OCI-LY3 (cell line): ENCODE measurements around the gene EMILIN2.
"Not testable (repeated sequence)": the region's sequence is repeated elsewhere in the genome, so short reads cannot be mapped to it uniquely, and the experiment has no call there.

ENCODE experiments used
- H2AFZ ChIP-seq: fragments of 200-600, 300-600 bp; shearing (Covaris generic); 2 replicates; pipeline ENCODE4 v1.6.0; 2014; ENCODE audit warnings: antibody characterized with exemption, low read depth, low read length
- H3K27ac ChIP-seq: fragments of 200-600, 300-600 bp; sonication (generic); 2 replicates; pipeline ENCODE4 v1.5.1; 2014; ENCODE audit warnings: mild to moderate bottlenecking, low read length, moderate library complexity, mixed read lengths
- H3K27me3 ChIP-seq: fragments of 200-600, 300-600 bp; sonication (generic); 2 replicates; pipeline ENCODE4 v1.6.1; 2014; ENCODE audit warnings: low read depth, low read length, mixed read lengths
- H3K36me3 ChIP-seq: fragments of 200-600, 300-600 bp; sonication (generic); replicated peaks from 2 replicates; pipeline ENCODE3; 2014; ENCODE audit warnings: low read depth, low read length, mixed read lengths
- H3K4me1 ChIP-seq: fragments of 300-600, 200-600 bp; sonication (generic); 2 replicates; pipeline ENCODE4 v1.6.1; 2014; ENCODE audit warnings: low read length, mixed read lengths
- H3K4me2 ChIP-seq: fragments of 200-600, 300-600 bp; sonication (generic); 2 replicates; pipeline ENCODE4 v1.6.1; 2014; ENCODE audit warnings: low read length, mixed read lengths
- H3K4me3 ChIP-seq: fragments of 300-600, 200-600 bp; sonication (generic); 2 replicates; pipeline ENCODE4 v1.5.1; 2014; ENCODE audit warnings: antibody characterized with exemption, mild to moderate bottlenecking, low read length, moderate library complexity
- H3K79me2 ChIP-seq: fragments of 300-600, 200-600 bp; shearing (Covaris generic); 2 replicates; pipeline ENCODE4 v1.6.1; 2014; ENCODE audit warnings: mild to moderate bottlenecking, low read length, mixed read lengths
- H3K9ac ChIP-seq: fragments of 300-600, 200-600 bp; shearing (Covaris generic); 2 replicates; pipeline ENCODE4 v1.6.0; 2014; ENCODE audit warnings: mild to moderate bottlenecking, low read length, moderate library complexity
- H3K9me3 ChIP-seq: fragments of 200-600, 300-600 bp; shearing (Covaris generic); 2 replicates; pipeline ENCODE4 v1.6.1; 2014; ENCODE audit warnings: low read length, mixed read lengths; ENCODE audit not compliant: insufficient read depth
- H4K20me1 ChIP-seq: fragments of 200-600, 300-600 bp; sonication (generic); 2 replicates; pipeline ENCODE4 v1.6.1; 2016; ENCODE audit warnings: low read length, mixed read lengths; ENCODE audit not compliant: insufficient read depth
- CTCF ChIP-seq: fragments of 200-600, 300-600 bp; sonication (generic); IDR thresholded peaks from 2 replicates; pipeline ENCODE4 v1.5.1; 2014; ENCODE audit warnings: antibody characterized with exemption, low read length, low read depth
- EZH2phosphoT487 ChIP-seq: fragments of 200-600 bp; shearing (Covaris generic); IDR thresholded peaks from 2 replicates; pipeline ENCODE4 v1.6.1; 2018; ENCODE audit warnings: antibody characterized with exemption, mixed run types, low read depth

Gene EMILIN2

DNA sequence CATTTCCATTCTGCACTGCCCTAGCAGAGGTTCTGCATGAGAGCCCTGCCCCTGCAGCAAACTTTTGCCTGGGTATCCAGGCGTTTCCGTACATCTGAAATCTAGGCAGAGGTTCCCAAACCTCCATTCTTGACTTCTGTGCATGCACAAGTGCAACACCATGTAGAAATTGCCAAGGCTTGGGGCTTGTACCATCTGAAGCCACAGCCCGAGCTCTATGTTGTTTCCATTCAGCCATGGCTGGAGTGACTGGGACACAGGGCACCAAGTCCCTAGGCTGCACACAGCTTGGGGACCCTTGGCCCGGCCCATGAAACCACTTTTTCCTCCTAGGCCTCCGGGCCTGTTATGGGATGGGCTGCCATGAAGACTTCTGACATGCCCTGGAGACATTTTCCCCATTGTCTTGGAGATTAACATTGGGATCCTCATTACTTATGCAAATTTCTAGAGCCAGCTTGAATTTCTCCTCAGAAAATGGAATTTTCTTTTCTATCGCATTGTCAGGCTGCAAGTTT lies 37.1 kb upstream of the EMILIN2 start:
- not testable (repeated sequence) for H3K27ac ChIP-seq, H3K4me3 ChIP-seq, H2AFZ ChIP-seq, H3K9me3 ChIP-seq, H3K4me1 ChIP-seq, H3K27me3 ChIP-seq, H4K20me1 ChIP-seq, H3K4me2 ChIP-seq, H3K79me2 ChIP-seq, H3K9ac ChIP-seq
- H3K36me3 ChIP-seq = peaks cover 19% of the 10 kb centered on the region

DNA sequence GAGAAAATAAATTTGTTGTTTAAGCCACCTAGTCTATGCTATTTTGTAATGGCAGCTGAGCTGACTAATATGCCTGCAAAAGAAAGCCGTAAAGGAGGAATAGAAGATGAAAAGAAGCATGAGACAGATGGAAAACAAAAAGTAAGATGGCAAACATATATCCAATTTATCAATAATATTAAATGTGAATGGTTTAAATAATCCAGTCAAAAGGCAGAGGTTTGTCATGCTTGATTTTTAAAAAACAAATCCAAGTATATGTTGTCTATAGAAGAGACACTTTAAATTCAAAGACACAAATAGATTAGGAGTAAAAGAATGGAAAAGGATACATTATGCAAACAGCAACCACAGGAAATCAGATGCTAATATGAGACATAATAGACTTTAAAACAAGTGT lies 35.4 kb upstream of the EMILIN2 start:
- H2AFZ ChIP-seq = no peak overlapping the region
- no peaks in the 10 kb centered on the region for H3K79me2 ChIP-seq
- peaks cover 4% of the 10 kb centered on the region for H3K36me3 ChIP-seq
- no peaks in the 10 kb centered on the region for H3K9me3 ChIP-seq
- H3K27me3 ChIP-seq = no peaks in the 10 kb centered on the region
- no peak overlapping the region for H3K9ac ChIP-seq
- no peak overlapping the region for H3K4me3 ChIP-seq
- H3K27ac ChIP-seq = no peak overlapping the region
- H3K4me2 ChIP-seq = no peak overlapping the region
- no peaks in the 10 kb centered on the region for H3K4me1 ChIP-seq
- H4K20me1 ChIP-seq = no peaks in the 10 kb centered on the region
- TF ChIP-seq CTCF = no peak
- TF ChIP-seq EZH2phosphoT487 = no peak

DNA sequence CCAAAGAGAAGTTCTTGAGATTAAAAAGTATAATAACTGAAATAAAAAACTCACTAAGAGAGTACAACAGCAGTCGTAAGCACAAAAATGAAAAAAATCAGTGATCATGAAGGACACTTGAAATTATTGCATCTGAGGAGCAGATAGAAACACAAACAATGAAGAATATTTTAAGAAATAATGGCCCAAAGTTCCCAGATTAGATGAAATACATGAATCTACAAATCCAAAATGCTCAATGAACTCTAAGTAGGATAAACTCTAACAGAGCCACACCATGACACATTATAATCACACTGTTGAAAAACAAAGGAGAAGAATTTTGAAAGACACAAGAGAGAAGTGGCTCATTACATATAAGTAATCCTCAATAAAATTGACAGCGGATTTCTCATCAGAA lies 31.9 kb upstream of the EMILIN2 start:
- Histone ChIP-seq H4K20me1 (no peaks in the 10 kb centered on the region), H2AFZ (no peak overlapping the region), H3K36me3 (no peaks in the 10 kb centered on the region), H3K27me3 (no peaks in the 10 kb centered on the region), H3K4me3 (no peak overlapping the region), H3K79me2 (no peaks in the 10 kb centered on the region), H3K4me2 (no peak overlapping the region), H3K4me1 (no peaks in the 10 kb centered on the region), H3K9ac (no peak overlapping the region), H3K27ac (no peak overlapping the region), H3K9me3 (no peaks in the 10 kb centered on the region)
- no peak for TF ChIP-seq CTCF
- TF ChIP-seq EZH2phosphoT487 = no peak

- Histone ChIP-seq H2AFZ (no peak overlapping the region), H3K4me3 (no peak overlapping the region), H3K9ac (no peak overlapping the region), H3K27me3 (no peaks in the 10 kb centered on the region), H3K36me3 (no peaks in the 10 kb centered on the region), H3K4me2 (no peak overlapping the region), H3K27ac (no peak overlapping the region), H4K20me1 (no peaks in the 10 kb centered on the region), H3K79me2 (no peaks in the 10 kb centered on the region), H3K9me3 (no peaks in the 10 kb centered on the region), H3K4me1 (no peaks in the 10 kb centered on the region)
- TF ChIP-seq EZH2phosphoT487 (no peak), CTCF (no peak)
Measured at GRCh38 chr18:2818281-2818680, 28.5 kb upstream of the EMILIN2 start.

DNA sequence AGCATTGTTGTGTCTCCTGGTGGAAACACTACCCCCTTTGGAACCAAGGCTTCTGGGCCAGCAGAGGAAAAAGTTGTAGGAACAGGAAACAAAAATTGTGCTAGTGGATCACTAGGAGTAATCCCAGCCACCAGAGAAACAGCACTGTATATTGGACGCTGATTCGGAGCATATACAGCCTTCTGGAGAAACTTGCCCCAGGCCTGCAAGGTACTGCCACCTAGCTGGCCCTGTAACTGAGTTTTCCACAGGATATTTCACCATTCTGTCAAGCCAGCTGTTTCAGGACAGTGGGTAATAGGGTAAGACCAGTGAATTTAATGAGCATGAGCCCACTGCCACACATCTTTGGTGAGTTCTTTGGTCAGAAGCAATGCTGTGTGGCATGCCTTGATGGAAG lies 25.1 kb upstream of the EMILIN2 start:
- H3K9me3 ChIP-seq = no peaks in the 10 kb centered on the region
- TF ChIP-seq EZH2phosphoT487 = no peak
- TF ChIP-seq CTCF = no peak
- no peaks in the 10 kb centered on the region for H3K27me3 ChIP-seq
- H3K79me2 ChIP-seq = no peaks in the 10 kb centered on the region
- no peak overlapping the region for H3K4me2 ChIP-seq
- no peaks in the 10 kb centered on the region for H3K36me3 ChIP-seq
- H4K20me1 ChIP-seq = no peaks in the 10 kb centered on the region
- no peak overlapping the region for H2AFZ ChIP-seq
- no peak overlapping the region for H3K4me3 ChIP-seq
- H3K9ac ChIP-seq = no peak overlapping the region
- no peaks in the 10 kb centered on the region for H3K4me1 ChIP-seq
- H3K27ac ChIP-seq = no peak overlapping the region
